Tibial nerve (tissue), 3 donors: ENCODE measurements around the gene EXD1.

Source experiments
- POLR2A ChIP-seq, 2 donors: fragments of 450-650 bp; IDR thresholded peaks; one replicate each; pipeline ENCODE4 v1.6.1; 2017; ENCODE audit warnings: antibody characterized with exemption in 2 of 2, mild to moderate bottlenecking in 2 of 2, moderate library complexity in 2 of 2
- TF ChIP-seq, protein P1 (sequence below), 5 experiments: fragments of 200-600 bp in 3 of 5; fragments of 450-650 bp in 2 of 5; sonication (generic) in 3 of 5; IDR thresholded peaks; one replicate each; pipeline ENCODE4 v1.5.1; 2016 to 2019; ENCODE audit warnings: antibody characterized with exemption in 5 of 5, mild to moderate bottlenecking in 3 of 5, moderate library complexity in 2 of 5

DNA sequence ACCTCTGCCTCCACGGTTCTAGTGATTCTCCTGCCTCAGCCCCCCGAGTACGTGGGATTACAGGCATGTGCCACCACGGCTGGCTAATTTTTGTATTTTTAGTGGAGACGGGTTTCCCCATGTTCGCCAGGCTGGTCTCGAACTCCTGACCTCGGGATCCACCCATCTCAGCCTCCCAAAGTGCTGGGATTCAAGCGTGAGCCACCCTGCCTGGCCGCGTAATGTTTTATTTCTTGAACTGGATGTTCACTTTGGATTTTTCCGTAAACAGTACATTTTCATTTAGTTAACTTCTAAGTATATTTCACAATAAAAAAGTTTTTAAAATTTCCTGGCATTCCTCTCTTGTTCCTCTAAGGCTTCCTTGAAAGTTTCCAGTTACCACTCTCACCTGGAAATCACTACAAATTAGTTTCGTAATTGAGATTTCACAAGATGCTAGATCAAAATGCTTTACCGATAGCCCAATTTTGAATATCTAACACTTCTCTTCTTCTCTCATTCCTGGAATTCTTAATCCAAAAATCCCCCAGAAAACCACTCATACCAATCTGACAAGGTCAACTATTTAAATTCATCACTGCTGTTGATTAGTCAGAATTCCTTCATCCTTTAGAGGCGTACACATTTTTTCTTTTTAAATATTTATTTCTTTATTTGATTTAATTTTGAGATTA, 69.8 kb downstream of the EXD1 start:
- TF ChIP-seq, protein P1, sequence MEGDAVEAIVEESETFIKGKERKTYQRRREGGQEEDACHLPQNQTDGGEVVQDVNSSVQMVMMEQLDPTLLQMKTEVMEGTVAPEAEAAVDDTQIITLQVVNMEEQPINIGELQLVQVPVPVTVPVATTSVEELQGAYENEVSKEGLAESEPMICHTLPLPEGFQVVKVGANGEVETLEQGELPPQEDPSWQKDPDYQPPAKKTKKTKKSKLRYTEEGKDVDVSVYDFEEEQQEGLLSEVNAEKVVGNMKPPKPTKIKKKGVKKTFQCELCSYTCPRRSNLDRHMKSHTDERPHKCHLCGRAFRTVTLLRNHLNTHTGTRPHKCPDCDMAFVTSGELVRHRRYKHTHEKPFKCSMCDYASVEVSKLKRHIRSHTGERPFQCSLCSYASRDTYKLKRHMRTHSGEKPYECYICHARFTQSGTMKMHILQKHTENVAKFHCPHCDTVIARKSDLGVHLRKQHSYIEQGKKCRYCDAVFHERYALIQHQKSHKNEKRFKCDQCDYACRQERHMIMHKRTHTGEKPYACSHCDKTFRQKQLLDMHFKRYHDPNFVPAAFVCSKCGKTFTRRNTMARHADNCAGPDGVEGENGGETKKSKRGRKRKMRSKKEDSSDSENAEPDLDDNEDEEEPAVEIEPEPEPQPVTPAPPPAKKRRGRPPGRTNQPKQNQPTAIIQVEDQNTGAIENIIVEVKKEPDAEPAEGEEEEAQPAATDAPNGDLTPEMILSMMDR (IDR thresholded peaks at IDR 0.05): no peak
- no peak for TF ChIP-seq POLR2A (IDR thresholded peaks at IDR 0.05)
